Measurements from ENCODE around the gene ADGRL4.
A peak's percentile ranks its signal among the peaks of the same experiment; 100 is the strongest.
"Not testable (repeated sequence)": the region's sequence is repeated elsewhere in the genome, so short reads cannot be mapped to it uniquely, and the experiment has no call there.

Gene ADGRL4

DNA sequence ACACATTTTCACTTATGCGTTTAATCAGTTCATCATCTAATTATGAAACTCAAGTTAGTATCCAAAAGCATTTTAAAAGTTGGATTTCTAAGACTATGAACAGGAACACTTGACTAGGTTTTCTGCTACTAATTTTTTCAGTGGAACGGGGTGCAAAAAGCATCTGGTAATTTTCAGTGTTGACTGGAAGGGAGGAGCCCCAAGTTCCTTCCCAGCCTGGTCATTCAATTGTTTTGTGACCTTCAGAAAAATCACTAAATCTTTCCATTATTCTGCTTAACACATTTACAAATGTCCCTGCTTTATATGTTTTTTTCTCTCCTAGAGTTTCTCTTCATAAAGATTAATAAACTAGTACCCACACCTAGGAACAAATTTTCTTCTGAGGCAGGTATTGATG is 6.0 kb upstream of the ADGRL4 start:
- Histone ChIP-seq H3K27ac (ENCODE audit: low read depth, low read length) (no peak overlapping the region), H3K4me3 (ENCODE audit: low read depth, low read length) (no peak overlapping the region), H3K4me1 (ENCODE audit: control insufficient read depth, insufficient read depth, low read length, unreplicated experiment) (no peaks in the 10 kb centered on the region), H3K36me3 (ENCODE audit: insufficient read depth, low read length) (no peaks in the 10 kb centered on the region), H3K79me2 (ENCODE audit: control insufficient read depth, insufficient read depth, low read length, unreplicated experiment) (no peaks in the 10 kb centered on the region), H2AFZ (ENCODE audit: low read length, unreplicated experiment) (no peak overlapping the region), H3K27me3 (ENCODE audit: insufficient read depth, low read length) (no peaks in the 10 kb centered on the region)

- peaks cover 4% of the 10 kb centered on the region for H3K4me1 ChIP-seq (ENCODE audit: control insufficient read depth, insufficient read depth, low read length, unreplicated experiment)
These were observed 4.1 kb upstream of the ADGRL4 start for GRCh38 chr1:79010589-79010988.

DNA sequence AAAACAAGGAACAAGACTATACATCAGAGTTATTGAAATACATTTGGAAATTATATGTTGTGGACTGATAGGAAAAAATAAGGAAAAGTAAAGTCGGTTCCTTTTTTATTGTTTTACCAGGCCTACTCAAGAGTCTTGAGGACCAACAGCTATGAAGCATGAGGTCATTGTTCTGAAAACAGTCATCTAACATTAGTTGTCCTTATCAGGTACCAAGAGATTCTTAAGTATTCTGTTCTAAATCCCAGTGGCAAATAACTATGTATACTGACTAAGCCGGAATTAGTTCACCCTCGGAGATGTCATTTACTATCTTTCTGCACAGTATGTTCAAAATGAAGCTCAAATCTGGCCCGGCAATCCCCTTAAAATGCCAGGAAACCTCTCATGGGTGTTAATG is 585 bp downstream of the ADGRL4 start:
- Histone ChIP-seq H3K27ac (ENCODE audit: low read depth, low read length) (peak overlapping the region; percentile 54), H3K36me3 (ENCODE audit: insufficient read depth, low read length) (peaks cover 14% of the 10 kb centered on the region), H3K27me3 (ENCODE audit: insufficient read depth, low read length) (no peaks in the 10 kb centered on the region), H3K4me1 (ENCODE audit: control insufficient read depth, insufficient read depth, low read length, unreplicated experiment) (peaks cover 18% of the 10 kb centered on the region), H3K4me3 (ENCODE audit: low read depth, low read length) (peak overlapping the region; percentile 83), H2AFZ (ENCODE audit: low read length, unreplicated experiment) (peak overlapping the region; percentile 5), H3K79me2 (ENCODE audit: control insufficient read depth, insufficient read depth, low read length, unreplicated experiment) (peaks cover 55% of the 10 kb centered on the region)

More at GRCh38 chr1:79010589-79010988, 4.1 kb upstream of the ADGRL4 start:
- H3K36me3 ChIP-seq (ENCODE audit: insufficient read depth, low read length): no peaks in the 10 kb centered on the region
- H3K27ac ChIP-seq (ENCODE audit: low read depth, low read length): no peak overlapping the region
- no peak overlapping the region for H2AFZ ChIP-seq (ENCODE audit: low read length, unreplicated experiment)
- no peak overlapping the region for H3K4me3 ChIP-seq (ENCODE audit: low read depth, low read length)
- H3K27me3 ChIP-seq (ENCODE audit: insufficient read depth, low read length): no peaks in the 10 kb centered on the region
- H3K79me2 ChIP-seq (ENCODE audit: control insufficient read depth, insufficient read depth, low read length, unreplicated experiment): peaks cover 13% of the 10 kb centered on the region

DNA sequence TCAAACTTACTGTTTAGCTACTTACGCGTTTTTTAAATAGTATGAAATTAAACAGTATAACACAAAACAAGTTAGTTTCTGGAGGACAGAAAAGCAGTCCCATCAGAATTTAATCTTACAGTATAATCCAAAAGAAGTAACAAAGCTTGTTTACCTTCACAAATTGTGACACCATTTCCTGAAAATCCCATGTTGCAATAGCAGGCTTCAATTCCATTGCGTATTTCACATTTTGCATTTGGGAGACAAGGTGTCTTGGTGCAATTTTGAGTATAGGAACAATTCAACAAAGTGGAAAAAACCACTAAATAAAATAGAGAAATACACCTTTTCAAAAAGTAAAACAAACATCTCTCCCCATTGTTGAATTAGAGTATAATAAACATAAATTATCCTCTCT is 1.6 kb downstream of the ADGRL4 start:
- Histone ChIP-seq H3K27ac (ENCODE audit: low read depth, low read length) (peak overlapping the region; percentile 54), H2AFZ (ENCODE audit: low read length, unreplicated experiment) (no peak overlapping the region), H3K27me3 (ENCODE audit: insufficient read depth, low read length) (no peaks in the 10 kb centered on the region), H3K4me1 (ENCODE audit: control insufficient read depth, insufficient read depth, low read length, unreplicated experiment) (peaks cover 18% of the 10 kb centered on the region), H3K36me3 (ENCODE audit: insufficient read depth, low read length) (peaks cover 20% of the 10 kb centered on the region), H3K4me3 (ENCODE audit: low read depth, low read length) (peak overlapping the region; percentile 83), H3K79me2 (ENCODE audit: control insufficient read depth, insufficient read depth, low read length, unreplicated experiment) (peaks cover 55% of the 10 kb centered on the region)

DNA sequence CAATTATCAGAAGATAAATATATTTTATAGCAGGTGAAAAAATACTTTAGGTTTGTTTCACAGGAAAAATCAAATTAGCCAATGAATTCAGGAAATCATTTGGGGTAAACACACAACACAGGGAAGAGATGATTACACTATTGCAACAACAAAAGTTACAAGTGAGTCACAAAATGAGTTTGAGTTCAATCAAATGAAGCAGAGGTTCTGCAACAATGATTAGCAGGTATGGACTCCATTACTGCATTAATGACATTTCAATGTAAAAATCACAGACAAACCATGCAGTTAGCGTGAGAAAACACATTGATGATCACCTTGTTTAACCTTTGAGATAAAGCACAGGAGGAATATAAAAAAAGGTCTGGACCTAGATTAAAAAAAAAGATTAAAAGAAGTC is 9.7 kb downstream of the ADGRL4 start:
- H2AFZ ChIP-seq (ENCODE audit: low read length, unreplicated experiment): no peak overlapping the region
- no peaks in the 10 kb centered on the region for H3K27me3 ChIP-seq (ENCODE audit: insufficient read depth, low read length)
- H3K4me1 ChIP-seq (ENCODE audit: control insufficient read depth, insufficient read depth, low read length, unreplicated experiment): no peaks in the 10 kb centered on the region
- no peak overlapping the region for H3K4me3 ChIP-seq (ENCODE audit: low read depth, low read length)
- peaks cover 6% of the 10 kb centered on the region for H3K79me2 ChIP-seq (ENCODE audit: control insufficient read depth, insufficient read depth, low read length, unreplicated experiment)
- no peak overlapping the region for H3K27ac ChIP-seq (ENCODE audit: low read depth, low read length)
- H3K36me3 ChIP-seq (ENCODE audit: insufficient read depth, low read length): 0 out of 2 replicates have a peak, but pooled peaks cover 21% of the 10 kb centered on the region

- H3K36me3 ChIP-seq (ENCODE audit: insufficient read depth, low read length): peaks cover 14% of the 10 kb centered on the region
- no peak overlapping the region for H3K27ac ChIP-seq (ENCODE audit: low read depth, low read length)
- peaks cover 4% of the 10 kb centered on the region for H3K79me2 ChIP-seq (ENCODE audit: control insufficient read depth, insufficient read depth, low read length, unreplicated experiment)
- no peak overlapping the region for H2AFZ ChIP-seq (ENCODE audit: low read length, unreplicated experiment)
- no peak overlapping the region for H3K4me3 ChIP-seq (ENCODE audit: low read depth, low read length)
- peaks cover 8% of the 10 kb centered on the region for H3K4me1 ChIP-seq (ENCODE audit: control insufficient read depth, insufficient read depth, low read length, unreplicated experiment)
- H3K27me3 ChIP-seq (ENCODE audit: insufficient read depth, low read length): no peaks in the 10 kb centered on the region
These were observed 19.5 kb downstream of the ADGRL4 start for GRCh38 chr1:78987042-78987441.

- H3K27me3 ChIP-seq (ENCODE audit: insufficient read depth, low read length): no peaks in the 10 kb centered on the region
- peaks cover 4% of the 10 kb centered on the region for H3K79me2 ChIP-seq (ENCODE audit: control insufficient read depth, insufficient read depth, low read length, unreplicated experiment)
- H3K4me1 ChIP-seq (ENCODE audit: control insufficient read depth, insufficient read depth, low read length, unreplicated experiment): no peaks in the 10 kb centered on the region
- no peak overlapping the region for H3K27ac ChIP-seq (ENCODE audit: low read depth, low read length)
- no peak overlapping the region for H3K4me3 ChIP-seq (ENCODE audit: low read depth, low read length)
- peaks cover 10% of the 10 kb centered on the region for H3K36me3 ChIP-seq (ENCODE audit: insufficient read depth, low read length)
- no peak overlapping the region for H2AFZ ChIP-seq (ENCODE audit: low read length, unreplicated experiment)
These were observed 26.0 kb downstream of the ADGRL4 start for GRCh38 chr1:78980511-78980910.

- no peaks in the 10 kb centered on the region for H3K4me1 ChIP-seq (ENCODE audit: control insufficient read depth, insufficient read depth, low read length, unreplicated experiment)
- H2AFZ ChIP-seq (ENCODE audit: low read length, unreplicated experiment): no peak overlapping the region
- no peaks in the 10 kb centered on the region for H3K79me2 ChIP-seq (ENCODE audit: control insufficient read depth, insufficient read depth, low read length, unreplicated experiment)
- peaks cover 15% of the 10 kb centered on the region; the same call in 1 of the 2 replicates for H3K36me3 ChIP-seq (ENCODE audit: insufficient read depth, low read length)
- H3K4me3 ChIP-seq (ENCODE audit: low read depth, low read length): no peak overlapping the region
- no peak overlapping the region for H3K27ac ChIP-seq (ENCODE audit: low read depth, low read length)
- H3K27me3 ChIP-seq (ENCODE audit: insufficient read depth, low read length): no peaks in the 10 kb centered on the region
These were observed 33.8 kb downstream of the ADGRL4 start for GRCh38 chr1:78972723-78973122.

DNA sequence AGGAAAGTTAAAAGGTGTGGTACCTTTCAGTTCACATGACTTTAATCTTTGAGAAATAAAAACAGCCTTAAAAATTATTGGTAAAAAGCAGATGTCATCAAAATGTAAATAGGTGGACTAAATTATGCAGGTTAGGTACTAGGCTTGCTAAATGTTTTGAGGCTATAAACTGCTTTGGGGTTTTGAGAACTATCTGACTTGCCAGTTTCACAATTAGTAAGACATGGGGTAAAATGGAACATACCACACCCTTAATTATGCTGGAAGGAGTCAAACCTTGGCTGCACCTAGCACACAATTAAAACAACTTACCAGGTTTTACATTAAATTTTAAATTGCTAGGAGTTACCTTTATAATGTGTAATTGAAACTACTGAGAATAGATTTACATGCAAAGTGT is 39.4 kb downstream of the ADGRL4 start:
- not testable (repeated sequence) for H3K27ac ChIP-seq (ENCODE audit: low read depth, low read length); H2AFZ ChIP-seq (ENCODE audit: low read length, unreplicated experiment); H3K79me2 ChIP-seq (ENCODE audit: control insufficient read depth, insufficient read depth, low read length, unreplicated experiment); H3K4me3 ChIP-seq (ENCODE audit: low read depth, low read length); H3K4me1 ChIP-seq (ENCODE audit: control insufficient read depth, insufficient read depth, low read length, unreplicated experiment); H3K27me3 ChIP-seq (ENCODE audit: insufficient read depth, low read length)
- peaks cover 31% of the 10 kb centered on the region for H3K36me3 ChIP-seq (ENCODE audit: insufficient read depth, low read length)

DNA sequence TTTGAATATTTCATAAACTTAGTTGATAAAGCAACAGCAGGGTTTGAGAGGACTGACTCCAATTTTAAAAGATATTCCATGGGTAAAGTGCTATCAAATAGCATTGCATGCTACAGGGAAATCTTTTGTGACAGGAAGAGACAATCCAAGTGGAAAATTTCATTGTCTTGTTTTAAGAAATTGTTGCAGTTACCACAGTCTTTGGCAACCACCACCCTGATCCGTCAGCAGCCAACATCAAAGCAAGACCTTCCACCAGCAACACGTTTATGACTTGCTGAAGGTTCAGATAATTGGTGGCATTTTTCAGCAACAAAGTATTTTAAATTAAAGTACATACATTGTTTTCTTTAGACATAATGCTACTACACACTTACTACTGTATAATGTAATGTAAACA is 47.8 kb downstream of the ADGRL4 start:
- Histone ChIP-seq H3K79me2 (ENCODE audit: control insufficient read depth, insufficient read depth, low read length, unreplicated experiment) (no peaks in the 10 kb centered on the region), H3K4me1 (ENCODE audit: control insufficient read depth, insufficient read depth, low read length, unreplicated experiment) (no peaks in the 10 kb centered on the region), H3K4me3 (ENCODE audit: low read depth, low read length) (no peak overlapping the region), H3K36me3 (ENCODE audit: insufficient read depth, low read length) (no peaks in the 10 kb centered on the region; the same call in none of the 2 replicates), H3K27ac (ENCODE audit: low read depth, low read length) (no peak overlapping the region), H3K27me3 (ENCODE audit: insufficient read depth, low read length) (no peaks in the 10 kb centered on the region), H2AFZ (ENCODE audit: low read length, unreplicated experiment) (no peak overlapping the region)

DNA sequence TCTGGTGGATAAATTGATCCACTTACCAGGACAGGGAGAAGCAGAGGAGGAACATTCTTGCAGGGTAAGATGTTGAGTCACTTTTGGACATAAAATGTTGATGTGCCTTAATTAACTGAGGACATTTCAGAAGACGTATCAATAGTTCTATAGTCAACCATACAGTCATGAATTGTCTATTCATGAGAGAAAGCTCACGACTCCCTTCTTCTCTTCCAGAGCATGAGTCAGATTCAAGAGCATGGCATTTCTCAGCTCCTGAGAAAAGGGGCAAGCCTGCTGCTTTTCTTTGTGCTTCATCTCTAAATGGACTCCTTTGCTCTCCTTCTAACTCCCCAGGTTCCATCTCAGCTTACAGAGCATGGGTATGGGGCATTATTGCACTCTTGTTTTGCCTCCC is 55.7 kb downstream of the ADGRL4 start:
- H3K27ac ChIP-seq (ENCODE audit: low read depth, low read length): no peak overlapping the region
- H2AFZ ChIP-seq (ENCODE audit: low read length, unreplicated experiment): no peak overlapping the region
- H3K4me3 ChIP-seq (ENCODE audit: low read depth, low read length): no peak overlapping the region
- H3K36me3 ChIP-seq (ENCODE audit: insufficient read depth, low read length): peaks cover 10% of the 10 kb centered on the region; the same call in 1 of the 2 replicates
- H3K4me1 ChIP-seq (ENCODE audit: control insufficient read depth, insufficient read depth, low read length, unreplicated experiment): peaks cover 23% of the 10 kb centered on the region
- H3K79me2 ChIP-seq (ENCODE audit: control insufficient read depth, insufficient read depth, low read length, unreplicated experiment): no peaks in the 10 kb centered on the region
- no peaks in the 10 kb centered on the region for H3K27me3 ChIP-seq (ENCODE audit: insufficient read depth, low read length)

Data from ACC112 (cell line).